ACHN (cell line): ENCODE results near the gene RRAD.

Experiments used
- DNase-seq: peaks from one replicate; pipeline ENCODE4 v3.0.0-alpha.2; 2015
- in situ Hi-C: cut with HindIII; loops from 2 replicates; pipeline ENCODE4 v1.10.0; 2017; ENCODE audit warnings: low sequenced_read_pairs, low pct_ligation_motif_present, low pct_unique_long_range_greater_than_20kb

Gene RRAD

GRCh38 chr16:66872943-66873684 is 52.2 kb downstream of the RRAD start:
- in situ Hi-C loops, result no loop called here
- DNase-seq, result peak; percentile 100

GRCh38 chr16:66872559-66872942 is 52.8 kb downstream of the RRAD start:
- in situ Hi-C loops, result no loop called here
- DNase-seq, result no peak

- in situ Hi-C loops, result no loop called here
- no peak for DNase-seq
These were observed 53.5 kb downstream of the RRAD start for GRCh38 chr16:66871840-66872239.
